ENCODE data around the gene DNASE2.

The DNASE2 gene

GRCh38 chr19:12834976-12835757 is 46.1 kb downstream of the DNASE2 start:
- DNase-seq (ENCODE audit: low read depth in 2 of 2, low spot score in 1 of 2): no peak

GRCh38 chr19:12834566-12834943 is 46.7 kb downstream of the DNASE2 start, which contains the start of gene RTBDN:
RTBDN (minus strand) TSS chr19:12834579; CDS start chr19:12829979, 4,600 bp downstream.
- no peak for DNase-seq (ENCODE audit: low read depth in 2 of 2, low spot score in 1 of 2)

GRCh38 chr19:12833738-12834565 is 47.3 kb downstream of the DNASE2 start:
- DNase-seq (ENCODE audit: low read depth in 2 of 2, low spot score in 1 of 2): no peak

GRCh38 chr19:12833418-12833737 is 47.9 kb downstream of the DNASE2 start:
- no peak for DNase-seq (ENCODE audit: low read depth in 2 of 2, low spot score in 1 of 2)

- no peak for DNase-seq (ENCODE audit: low read depth in 2 of 2, low spot score in 1 of 2)
These were observed 52.8 kb downstream of the DNASE2 start for GRCh38 chr19:12828494-12828893.

GRCh38 chr19:12825254-12826131 is 55.8 kb downstream of the DNASE2 start:
- no peak for DNase-seq (ENCODE audit: low read depth in 2 of 2, low spot score in 1 of 2)
